ENCODE measurements around the gene HEXA. TPM values are rescaled to one million over a fixed set of nuclear protein-coding genes. Genes with fewer than 3 reads are reported as not detected.

The HEXA gene
- total and polyA plus RNA-seq, 2 of the 8 experiments (the other 6 are each of a cell fraction or from before 2014, with no cell fraction given) = 52.5 to 73.7 TPM

- H3K9me3 ChIP-seq (ENCODE audit: insufficient read depth in 2 of 2, low read depth in 1 of 2, low read length in 1 of 2) = no peaks in the 10 kb centered on the region; a peak in 1 of 4 replicates
- no peak overlapping the region for H4K8ac ChIP-seq (ENCODE audit: extremely low read depth, insufficient read depth, low read length)
- H3K27me3 ChIP-seq (replicated peaks in 1 of 4; ENCODE audit: control insufficient read depth in 3 of 4, extremely low read depth in 1 of 4, insufficient read depth in 3 of 4, low read length in 3 of 4) = peaks cover 0 to 3% (median 0%) of the 10 kb centered on the region in 4 experiments; a peak in 2 of 7 replicates
- H2AK5ac ChIP-seq (ENCODE audit: low read depth, low read length) = no peak overlapping the region
- no peak overlapping the region for H2BK15ac ChIP-seq (ENCODE audit: low read length)
- H3K27ac ChIP-seq (ENCODE audit: low read depth, low read length) = no peak overlapping the region
- H3K79me1 ChIP-seq (ENCODE audit: low read depth, low read length) = no peaks in the 10 kb centered on the region
- H2BK20ac ChIP-seq (ENCODE audit: low read length) = no peak overlapping the region
- DNase-seq (ENCODE audit: low read depth in 1 of 2, low spot score in 2 of 2) = no peak
- FAIRE-seq = no peak
- no peak overlapping the region for H2AFZ ChIP-seq (ENCODE audit: low read length)
- H3K4me2 ChIP-seq (ENCODE audit: insufficient read depth in 1 of 2, low read depth in 2 of 2, low read length in 2 of 2) = no peak overlapping the region
- no peak overlapping the region for H2BK120ac ChIP-seq (replicated peaks; ENCODE audit: low read depth, low read length)
- no peaks in the 10 kb centered on the region for H3K23me2 ChIP-seq (ENCODE audit: low read depth, low read length)
- no peak overlapping the region for H4K91ac ChIP-seq (replicated peaks; ENCODE audit: insufficient read length, low read length)
- no peak overlapping the region for H2BK12ac ChIP-seq (ENCODE audit: low read depth, low read length)
- no peaks in the 10 kb centered on the region for H3K36me3 ChIP-seq (ENCODE audit: control insufficient read depth in 2 of 4, insufficient read depth in 4 of 4, low read length in 3 of 4)
- H3K14ac ChIP-seq (ENCODE audit: insufficient read length) = no peak overlapping the region
- H3K23ac ChIP-seq (ENCODE audit: insufficient read length) = no peak overlapping the region
- no peak overlapping the region for H2BK5ac ChIP-seq (ENCODE audit: low read depth, low read length)
- no peak overlapping the region for H3K4me3 ChIP-seq (ENCODE audit: extremely low read depth in 1 of 4, insufficient read depth in 2 of 4, low read depth in 3 of 4, low read length in 4 of 4)
- POLR2A ChIA-PET (ENCODE audit: partially characterized antibody) = interaction anchor here (1.4 kb wide), 1 partner anchor 27 kb away, joined by 4 read pairs; the partner anchor contains the start of gene HEXA
- no peak overlapping the region for H3K56ac ChIP-seq (replicated peaks; ENCODE audit: insufficient read length, low read depth, low read length)
- no peaks in the 10 kb centered on the region for H4K20me1 ChIP-seq (replicated peaks in 1 of 2; ENCODE audit: control insufficient read depth in 1 of 2, insufficient read depth in 2 of 2, low read length in 2 of 2)
- H4K5ac ChIP-seq (ENCODE audit: insufficient read length, low read depth, low read length) = no peak overlapping the region
- no peak overlapping the region for H3K9ac ChIP-seq (replicated peaks in 1 of 4; ENCODE audit: extremely low read depth in 1 of 4, low read depth in 3 of 4, low read length in 3 of 4)
- H3K18ac ChIP-seq (ENCODE audit: extremely low read depth, low read length) = no peak overlapping the region
- no peaks in the 10 kb centered on the region for H3K79me2 ChIP-seq (ENCODE audit: control insufficient read depth in 1 of 2, insufficient read depth in 2 of 2, low read length in 2 of 2)
- CTCF ChIA-PET (ENCODE audit: partially characterized antibody) = no interaction called here
- 80% methylated on average over 5 of the region's 5 CpGs; no CpG with 5 or more reads in 1 of the 2 experiments for WGBS, 2 experiments (ENCODE audit: extremely low coverage in 1 of 2, insufficient coverage in 1 of 2, insufficient read length in 1 of 2, insufficient replicate concordance in 2 of 2, low coverage in 1 of 2, low lambda C conversion rate in 2 of 2, missing lambda C conversion rate in 1 of 2)
- H3K4me1 ChIP-seq (replicated peaks in 1 of 4; ENCODE audit: control insufficient read depth in 3 of 4, insufficient read depth in 4 of 4, low read length in 3 of 4) = no peaks in the 10 kb centered on the region
- H3K4ac ChIP-seq (replicated peaks; ENCODE audit: insufficient read length, low read depth, low read length) = no peak overlapping the region
- TF ChIP-seq CBX8 (IDR thresholded peaks at IDR 0.05; ENCODE audit: borderline replicate concordance, low read depth, low read length) (no peak), USF2 (IDR thresholded peaks at IDR 0.05; ENCODE audit: low read length) (no peak), HDAC2 (IDR thresholded peaks at IDR 0.05; ENCODE audit: borderline replicate concordance in 1 of 2, low read depth in 2 of 2, low read length in 2 of 2) (no peak), MAFK (IDR thresholded peaks at IDR 0.05; ENCODE audit: low read depth, low read length) (no peak), SP2 (IDR thresholded peaks at IDR 0.05; ENCODE audit: low read length) (no peak), TEAD4 (IDR thresholded peaks at IDR 0.05; ENCODE audit: low read depth, low read length) (no peak), CEBPB (IDR thresholded peaks at IDR 0.05; ENCODE audit: low read depth, low read length) (no peak), GTF2F1 (IDR thresholded peaks at IDR 0.05; ENCODE audit: borderline replicate concordance, low read depth, low read length) (no peak), BCL11A (IDR thresholded peaks at IDR 0.05; ENCODE audit: low read depth in 2 of 2, low read length in 2 of 2) (no peak), TBP (IDR thresholded peaks at IDR 0.05; ENCODE audit: low read depth, low read length) (no peak), JUND (IDR thresholded peaks at IDR 0.05; ENCODE audit: low read length) (no peak), TAF1 (IDR thresholded peaks at IDR 0.05; ENCODE audit: low read depth, low read length) (no peak), CBX5 (IDR thresholded peaks at IDR 0.05; ENCODE audit: low read depth, low read length) (no peak), CREB1 (IDR thresholded peaks at IDR 0.05) (no peak)
Observed at GRCh38 chr15:72402726-72403125, 26.9 kb upstream of the HEXA start.
